Testis (tissue), 3 donors: ENCODE results near the gene SLC35D1. TPM values are rescaled to one million over a fixed set of nuclear protein-coding genes. Genes with fewer than 3 reads are reported as not detected.

Experiments used
- DNase-seq: peaks from one replicate; pipeline ENCODE4 v3.0.0-alpha.2; 2019
- H3K27ac ChIP-seq, 2 donors: fragments of 200-600 bp; sonication (generic); one replicate each; pipeline ENCODE4 v1.5.1; 2019
- H3K27me3 ChIP-seq: fragments of 200-600 bp; sonication (generic); one replicate; pipeline ENCODE4 v1.5.1; 2019
- H3K36me3 ChIP-seq: fragments of 200-600 bp; sonication (generic); one replicate; pipeline ENCODE4 v1.5.1; 2017; ENCODE audit warnings: low read depth; ENCODE audit errors: missing control alignments
- H3K4me1 ChIP-seq: fragments of 200-600 bp; sonication (generic); one replicate; pipeline ENCODE4 v1.5.1; 2019
- H3K4me3 ChIP-seq, 2 donors: fragments of 200-600 bp; sonication (generic); one replicate each; pipeline ENCODE4 v1.5.1; 2017 to 2019
- H3K9me3 ChIP-seq: fragments of 200-600 bp; sonication (generic); one replicate; pipeline ENCODE4 v1.5.1; 2017
- POLR2A ChIP-seq: fragments of 450-650 bp; IDR thresholded peaks from one replicate; pipeline ENCODE4 v1.6.1; 2017; ENCODE audit warnings: antibody characterized with exemption, mild to moderate bottlenecking, moderate library complexity
- WGBS, 2 donors: methylation state at CpG; one replicate each; pipeline ENCODE4 v1.1.5; 2018; 5-methylcytosine and 5-hydroxymethylcytosine counted together
- intact Hi-C: fragments of 100-400 bp; cut with DNase I; formaldehyde crosslinking; loops from one replicate; pipeline ENCODE4 v1.15.1; 2023; ENCODE audit warnings: low total_unique reads
- polyA plus RNA-seq: library from polyadenylated mRNA; stranded (reverse); fragments of 350-450 nt; fragmentation: Illumina TruSeq; extraction: RNeasy Lipid Tissue Mini Kit (QIAGEN cat#74804); gene quantifications from one replicate; pipeline ENCODE4 v1.2.3, GENCODE V29; 2014; ENCODE audit warnings: low read depth, low replicate concordance; ENCODE audit not compliant: insufficient read depth
- total RNA-seq, 2 donors: library from RNA; depleted of rRNA; stranded (reverse); fragments of >200 nt; gene quantifications; one replicate each; pipeline ENCODE4 v1.2.3, GENCODE V29; 2016
- TF ChIP-seq, protein P1 (sequence below), 3 experiments: fragments of 450-650 bp in 2 of 3; fragments of 200-600 bp in 1 of 3; sonication (generic) in 1 of 3; IDR thresholded peaks; one replicate each; pipeline ENCODE4 v1.5.1; 2016 to 2019; ENCODE audit warnings: antibody characterized with exemption in 3 of 3, mild to moderate bottlenecking in 2 of 3, moderate library complexity in 1 of 3

The SLC35D1 gene
- total and polyA plus RNA-seq, 3 donors from 2014 or later = 11.3 to 17.2 (median 15.5) TPM

DNA sequence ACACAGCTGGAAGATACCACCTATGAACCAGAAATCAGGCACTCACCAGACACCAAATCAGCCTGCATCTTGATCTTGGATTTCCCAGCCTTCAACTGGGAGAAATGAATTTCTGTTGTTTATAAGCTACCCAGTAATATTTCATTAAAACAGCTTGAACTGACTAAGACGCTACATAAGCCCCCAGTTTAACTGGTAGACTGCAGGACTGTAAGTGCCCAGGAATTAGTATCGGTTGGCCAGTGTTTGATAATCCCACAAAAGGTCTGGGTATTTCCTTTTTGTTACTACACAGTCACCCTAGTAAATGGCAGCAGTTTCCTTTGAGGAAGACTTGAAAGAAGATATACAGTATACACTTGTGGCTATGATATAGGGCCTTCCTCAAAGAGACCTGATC lies 7.3 kb upstream of the SLC35D1 start:
- Histone ChIP-seq H3K27ac (no peak overlapping the region), H3K9me3 (no peaks in the 10 kb centered on the region), H3K27me3 (no peaks in the 10 kb centered on the region), H3K36me3 (no peaks in the 10 kb centered on the region), H3K4me3 (no peak overlapping the region), H3K4me1 (no peaks in the 10 kb centered on the region)
- intact Hi-C loops = no loop called here
- TF ChIP-seq, protein P1, sequence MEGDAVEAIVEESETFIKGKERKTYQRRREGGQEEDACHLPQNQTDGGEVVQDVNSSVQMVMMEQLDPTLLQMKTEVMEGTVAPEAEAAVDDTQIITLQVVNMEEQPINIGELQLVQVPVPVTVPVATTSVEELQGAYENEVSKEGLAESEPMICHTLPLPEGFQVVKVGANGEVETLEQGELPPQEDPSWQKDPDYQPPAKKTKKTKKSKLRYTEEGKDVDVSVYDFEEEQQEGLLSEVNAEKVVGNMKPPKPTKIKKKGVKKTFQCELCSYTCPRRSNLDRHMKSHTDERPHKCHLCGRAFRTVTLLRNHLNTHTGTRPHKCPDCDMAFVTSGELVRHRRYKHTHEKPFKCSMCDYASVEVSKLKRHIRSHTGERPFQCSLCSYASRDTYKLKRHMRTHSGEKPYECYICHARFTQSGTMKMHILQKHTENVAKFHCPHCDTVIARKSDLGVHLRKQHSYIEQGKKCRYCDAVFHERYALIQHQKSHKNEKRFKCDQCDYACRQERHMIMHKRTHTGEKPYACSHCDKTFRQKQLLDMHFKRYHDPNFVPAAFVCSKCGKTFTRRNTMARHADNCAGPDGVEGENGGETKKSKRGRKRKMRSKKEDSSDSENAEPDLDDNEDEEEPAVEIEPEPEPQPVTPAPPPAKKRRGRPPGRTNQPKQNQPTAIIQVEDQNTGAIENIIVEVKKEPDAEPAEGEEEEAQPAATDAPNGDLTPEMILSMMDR (IDR thresholded peaks at IDR 0.05) = no peak
- no peak for TF ChIP-seq POLR2A
- 92 to 95% methylated on average over 2 of the region's 2 CpGs for WGBS, 2 donors
- no peak for DNase-seq

DNA sequence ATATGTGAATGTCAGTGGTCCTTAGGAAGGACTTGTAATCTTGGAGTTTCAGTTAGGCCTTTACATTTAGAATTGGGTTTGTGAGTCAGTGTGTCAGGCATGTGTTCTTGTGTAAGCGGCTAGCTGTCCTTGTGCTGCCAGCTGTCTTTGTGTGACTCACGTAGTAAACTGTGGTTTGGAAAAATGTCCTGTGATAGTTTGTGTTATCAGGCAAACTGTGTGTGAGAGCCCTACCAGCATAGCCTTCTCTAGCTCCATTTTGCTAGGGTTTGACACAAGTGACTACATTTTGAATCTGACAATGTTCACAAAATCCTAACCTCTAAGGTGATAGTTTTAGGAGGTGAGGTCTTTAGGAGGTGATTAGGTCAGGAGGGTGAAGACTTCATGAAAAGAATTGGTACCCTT lies 6.9 kb upstream of the SLC35D1 start:
- 83 to 89% methylated on average over 2 of the region's 2 CpGs for WGBS, 2 donors
- Histone ChIP-seq H3K4me1 (no peaks in the 10 kb centered on the region), H3K27ac (no peak overlapping the region), H3K36me3 (no peaks in the 10 kb centered on the region), H3K4me3 (no peak overlapping the region), H3K27me3 (no peaks in the 10 kb centered on the region), H3K9me3 (no peaks in the 10 kb centered on the region)
- DNase-seq = no peak
- intact Hi-C loops = no loop called here
- no peak for TF ChIP-seq POLR2A
- TF ChIP-seq, protein P1 (IDR thresholded peaks at IDR 0.05) = no peak

GRCh38 chr1:67059346-67059745 lies 5.4 kb upstream of the SLC35D1 start:
- no peak overlapping the region for H3K27ac ChIP-seq
- WGBS, 2 donors = 86 to 88% methylated on average over 1 of the region's 1 CpG
- H3K4me1 ChIP-seq = no peaks in the 10 kb centered on the region
- H3K9me3 ChIP-seq = no peaks in the 10 kb centered on the region
- TF ChIP-seq, protein P1 (IDR thresholded peaks at IDR 0.05) = no peak
- no peak for TF ChIP-seq POLR2A
- no peaks in the 10 kb centered on the region for H3K27me3 ChIP-seq
- intact Hi-C loops = no loop called here
- H3K36me3 ChIP-seq = no peaks in the 10 kb centered on the region
- H3K4me3 ChIP-seq = no peak overlapping the region
- DNase-seq = no peak

- no peak for DNase-seq
- no peak overlapping the region for H3K4me3 ChIP-seq
- TF ChIP-seq, protein P1 (IDR thresholded peaks at IDR 0.05) = no peak
- TF ChIP-seq POLR2A = no peak
- H3K36me3 ChIP-seq = no peaks in the 10 kb centered on the region
- no peak overlapping the region for H3K27ac ChIP-seq
- H3K4me1 ChIP-seq = no peaks in the 10 kb centered on the region
- no peaks in the 10 kb centered on the region for H3K9me3 ChIP-seq
- H3K27me3 ChIP-seq = no peaks in the 10 kb centered on the region
- intact Hi-C loops = no loop called here
- WGBS, 2 donors = 80% methylated on average over 3 of the region's 3 CpGs
Measured at GRCh38 chr1:67058761-67059160, 4.8 kb upstream of the SLC35D1 start.

GRCh38 chr1:67058242-67058641 lies 4.3 kb upstream of the SLC35D1 start:
- no peak for DNase-seq
- TF ChIP-seq POLR2A = no peak
- TF ChIP-seq, protein P1 (IDR thresholded peaks at IDR 0.05) = no peak
- H3K36me3 ChIP-seq = no peaks in the 10 kb centered on the region
- intact Hi-C loops = no loop called here
- no peak overlapping the region for H3K27ac ChIP-seq
- H3K9me3 ChIP-seq = no peaks in the 10 kb centered on the region
- H3K27me3 ChIP-seq = no peaks in the 10 kb centered on the region
- WGBS, 2 donors = 94 to 100% methylated on average over 1 of the region's 1 CpG
- no peaks in the 10 kb centered on the region for H3K4me1 ChIP-seq
- no peak overlapping the region for H3K4me3 ChIP-seq
